ENCODE measurements around the gene ASCL5. TPM values are rescaled to one million over a fixed set of nuclear protein-coding genes. Genes with fewer than 3 reads are reported as not detected.
"Not testable (repeated sequence)": the region's sequence is repeated elsewhere in the genome, so short reads cannot be mapped to it uniquely, and the experiment has no call there.

The ASCL5 gene
- total RNA-seq, 2 donors from 2014 or later: not detected

- Mint-ChIP-seq H3K4me3 (no peak overlapping the region), H3K36me3 (no peaks in the 10 kb centered on the region), H3K27me3 (peaks cover 13 to 15% of the 10 kb centered on the region in 2 donors), H3K4me1 (ENCODE audit: low read depth in 2 of 2) (no peaks in the 10 kb centered on the region), H3K27ac (no peak overlapping the region), H3K9me3 (no peaks in the 10 kb centered on the region)
- DNase-seq (ENCODE audit: low spot score) (no peak), ATAC-seq (no peak)
Measured at GRCh38 chr1:201163707-201164106, 36.7 kb upstream of the ASCL5 start.

- not testable (repeated sequence) for H3K27ac Mint-ChIP-seq
Measured at GRCh38 chr1:201163036-201163435, 36.1 kb upstream of the ASCL5 start.

GRCh38 chr1:201157949-201158348, 31.0 kb upstream of the ASCL5 start:
- H3K36me3 Mint-ChIP-seq: no peaks in the 10 kb centered on the region
- no peak overlapping the region for H3K4me3 Mint-ChIP-seq
- H3K27me3 Mint-ChIP-seq: peaks cover 18 to 28% of the 10 kb centered on the region in 2 donors
- no peak overlapping the region for H3K27ac Mint-ChIP-seq
- ATAC-seq: no peak
- H3K9me3 Mint-ChIP-seq: no peaks in the 10 kb centered on the region
- H3K4me1 Mint-ChIP-seq (ENCODE audit: low read depth in 2 of 2): peaks cover 13 to 14% of the 10 kb centered on the region in 2 donors
- DNase-seq (ENCODE audit: low spot score): no peak

More at GRCh38 chr1:201163036-201163435, 36.1 kb upstream of the ASCL5 start:
- H3K27me3 Mint-ChIP-seq: peaks cover 16 to 17% of the 10 kb centered on the region in 2 donors
- ATAC-seq; H3K36me3 Mint-ChIP-seq; H3K4me1 Mint-ChIP-seq (ENCODE audit: low read depth in 2 of 2); H3K4me3 Mint-ChIP-seq; H3K9me3 Mint-ChIP-seq; DNase-seq (ENCODE audit: low spot score): not testable (repeated sequence)

GRCh38 chr1:201156819-201157218, 29.8 kb upstream of the ASCL5 start:
- Mint-ChIP-seq H3K27me3 (peaks cover 15 to 28% of the 10 kb centered on the region in 2 donors), H3K4me3 (no peak overlapping the region), H3K4me1 (ENCODE audit: low read depth in 2 of 2) (peaks cover 13 to 14% of the 10 kb centered on the region in 2 donors), H3K27ac (no peak overlapping the region), H3K36me3 (no peaks in the 10 kb centered on the region), H3K9me3 (no peaks in the 10 kb centered on the region)
- DNase-seq (ENCODE audit: low spot score): no peak
- ATAC-seq: no peak

GRCh38 chr1:201156346-201156745, 29.4 kb upstream of the ASCL5 start:
- no peak overlapping the region for H3K27ac Mint-ChIP-seq
- H3K27me3 Mint-ChIP-seq: peaks cover 15 to 25% of the 10 kb centered on the region in 2 donors
- no peak overlapping the region for H3K4me3 Mint-ChIP-seq
- H3K9me3 Mint-ChIP-seq: no peaks in the 10 kb centered on the region
- no peak for ATAC-seq
- peaks cover 13 to 14% of the 10 kb centered on the region in 2 donors for H3K4me1 Mint-ChIP-seq (ENCODE audit: low read depth in 2 of 2)
- no peak for DNase-seq (ENCODE audit: low spot score)
- no peaks in the 10 kb centered on the region for H3K36me3 Mint-ChIP-seq

GRCh38 chr1:201155354-201155753, 28.4 kb upstream of the ASCL5 start:
- no peak for ATAC-seq
- H3K27me3 Mint-ChIP-seq: peaks cover 12 to 20% of the 10 kb centered on the region in 2 donors
- no peak overlapping the region for H3K27ac Mint-ChIP-seq
- H3K4me1 Mint-ChIP-seq (ENCODE audit: low read depth in 2 of 2): peaks cover 13 to 14% of the 10 kb centered on the region in 2 donors
- H3K36me3 Mint-ChIP-seq: no peaks in the 10 kb centered on the region
- no peak for DNase-seq (ENCODE audit: low spot score)
- no peak overlapping the region for H3K4me3 Mint-ChIP-seq
- H3K9me3 Mint-ChIP-seq: no peaks in the 10 kb centered on the region

- peak; percentile 96 to 97 for ATAC-seq
- Mint-ChIP-seq H3K9me3 (no peaks in the 10 kb centered on the region), H3K4me3 (peak within 1 kb of the TSS; percentile 90), H3K27ac (peak within 1 kb of the TSS; percentile 60 to 87), H3K36me3 (no peaks in the 10 kb centered on the region), H3K4me1 (ENCODE audit: low read depth in 2 of 2) (peaks cover 13 to 14% of the 10 kb centered on the region in 2 donors), H3K27me3 (peaks cover 12 to 20% of the 10 kb centered on the region in 2 donors)
- peak; percentile 96 for DNase-seq (ENCODE audit: low spot score)
Measured at GRCh38 chr1:201154389-201155165, 27.6 kb upstream of the ASCL5 start, which contains the start of gene TMEM9. TMEM9 (minus strand) TSS chr1:201154474; CDS start chr1:201153923, 551 bp downstream.

GRCh38 chr1:201153474-201154388, 26.7 kb upstream of the ASCL5 start:
- H3K4me1 Mint-ChIP-seq (ENCODE audit: low read depth in 2 of 2): peaks cover 13 to 14% of the 10 kb centered on the region in 2 donors
- H3K27me3 Mint-ChIP-seq: peaks cover 12 to 20% of the 10 kb centered on the region in 2 donors
- no peaks in the 10 kb centered on the region for H3K36me3 Mint-ChIP-seq
- no peak for DNase-seq (ENCODE audit: low spot score)
- peak; percentile 87 to 88 for ATAC-seq
- H3K4me3 Mint-ChIP-seq: peak overlapping the region; percentile 90
- H3K27ac Mint-ChIP-seq: peak overlapping the region; percentile 60 to 87
- H3K9me3 Mint-ChIP-seq: no peaks in the 10 kb centered on the region

- no peak overlapping the region for H3K27ac Mint-ChIP-seq
- H3K27me3 Mint-ChIP-seq: no peaks in the 10 kb centered on the region
- DNase-seq (ENCODE audit: low spot score) (no peak), ATAC-seq (no peak)
- no peaks in the 10 kb centered on the region for H3K36me3 Mint-ChIP-seq
- H3K4me1 Mint-ChIP-seq (ENCODE audit: low read depth in 2 of 2): peaks cover 7 to 9% of the 10 kb centered on the region in 2 donors
- H3K9me3 Mint-ChIP-seq: no peaks in the 10 kb centered on the region
- H3K4me3 Mint-ChIP-seq: no peak overlapping the region
Measured at GRCh38 chr1:201149400-201149799, 22.4 kb upstream of the ASCL5 start.

- Mint-ChIP-seq H3K9me3 (no peaks in the 10 kb centered on the region), H3K36me3 (peaks cover 6% of the 10 kb centered on the region), H3K4me1 (ENCODE audit: low read depth in 2 of 2) (no peaks in the 10 kb centered on the region), H3K27ac (no peak overlapping the region), H3K27me3 (no peaks in the 10 kb centered on the region), H3K4me3 (no peak overlapping the region)
- ATAC-seq: no peak
- peak; percentile 51 for DNase-seq (ENCODE audit: low spot score)
Measured at GRCh38 chr1:201147396-201148015, 20.5 kb upstream of the ASCL5 start.

GRCh38 chr1:201146626-201147390, 19.8 kb upstream of the ASCL5 start:
- DNase-seq (ENCODE audit: low spot score): peak; percentile 23
- H3K27ac Mint-ChIP-seq: no peak overlapping the region
- no peaks in the 10 kb centered on the region for H3K4me1 Mint-ChIP-seq (ENCODE audit: low read depth in 2 of 2)
- no peak overlapping the region for H3K4me3 Mint-ChIP-seq
- peaks cover 6% of the 10 kb centered on the region for H3K36me3 Mint-ChIP-seq
- no peaks in the 10 kb centered on the region for H3K9me3 Mint-ChIP-seq
- no peaks in the 10 kb centered on the region for H3K27me3 Mint-ChIP-seq
- ATAC-seq: no peak

- Mint-ChIP-seq H3K4me3 (no peak overlapping the region), H3K9me3 (no peaks in the 10 kb centered on the region)
Measured at GRCh38 chr1:201145816-201146215, 18.8 kb upstream of the ASCL5 start.

GRCh38 chr1:201145132-201145531, 18.1 kb upstream of the ASCL5 start:
- Mint-ChIP-seq H3K27me3 (no peaks in the 10 kb centered on the region), H3K4me1 (ENCODE audit: low read depth in 2 of 2) (no peaks in the 10 kb centered on the region), H3K36me3 (peaks cover 6% of the 10 kb centered on the region), H3K27ac (no peak overlapping the region), H3K4me3 (no peak overlapping the region), H3K9me3 (no peaks in the 10 kb centered on the region)
- ATAC-seq: no peak
- peak; percentile 34 for DNase-seq (ENCODE audit: low spot score)

More at GRCh38 chr1:201145816-201146215, 18.8 kb upstream of the ASCL5 start:
- Mint-ChIP-seq H3K27me3 (no peaks in the 10 kb centered on the region), H3K27ac (no peak overlapping the region), H3K36me3 (peaks cover 6% of the 10 kb centered on the region), H3K4me1 (ENCODE audit: low read depth in 2 of 2) (no peaks in the 10 kb centered on the region)
- ATAC-seq: no peak
- DNase-seq (ENCODE audit: low spot score): peak; percentile 34
